ENCODE results near the gene TEKT2. TPM values are rescaled to one million over a fixed set of nuclear protein-coding genes. Genes with fewer than 3 reads are reported as not detected.

TEKT2 gene, protein sequence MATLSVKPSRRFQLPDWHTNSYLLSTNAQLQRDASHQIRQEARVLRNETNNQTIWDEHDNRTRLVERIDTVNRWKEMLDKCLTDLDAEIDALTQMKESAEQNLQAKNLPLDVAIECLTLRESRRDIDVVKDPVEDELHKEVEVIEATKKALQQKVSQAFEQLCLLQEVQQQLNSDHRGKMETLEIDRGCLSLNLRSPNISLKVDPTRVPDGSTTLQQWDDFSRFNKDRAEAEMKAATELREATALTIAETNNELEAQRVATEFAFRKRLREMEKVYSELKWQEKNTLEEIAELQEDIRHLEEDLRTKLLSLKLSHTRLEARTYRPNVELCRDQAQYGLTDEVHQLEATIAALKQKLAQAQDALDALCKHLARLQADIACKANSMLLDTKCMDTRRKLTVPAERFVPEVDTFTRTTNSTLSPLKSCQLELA
- total RNA-seq (2022; extraction: Qiagen RNA extraction) = 0.06 TPM in 1 of 5 replicates, not detected in the others

GRCh38 chr1:36083635-36084496, at the start of gene TEKT2:
TEKT2 (plus strand) TSS chr1:36084094; CDS start chr1:36084922, 828 bp downstream.

DNA sequence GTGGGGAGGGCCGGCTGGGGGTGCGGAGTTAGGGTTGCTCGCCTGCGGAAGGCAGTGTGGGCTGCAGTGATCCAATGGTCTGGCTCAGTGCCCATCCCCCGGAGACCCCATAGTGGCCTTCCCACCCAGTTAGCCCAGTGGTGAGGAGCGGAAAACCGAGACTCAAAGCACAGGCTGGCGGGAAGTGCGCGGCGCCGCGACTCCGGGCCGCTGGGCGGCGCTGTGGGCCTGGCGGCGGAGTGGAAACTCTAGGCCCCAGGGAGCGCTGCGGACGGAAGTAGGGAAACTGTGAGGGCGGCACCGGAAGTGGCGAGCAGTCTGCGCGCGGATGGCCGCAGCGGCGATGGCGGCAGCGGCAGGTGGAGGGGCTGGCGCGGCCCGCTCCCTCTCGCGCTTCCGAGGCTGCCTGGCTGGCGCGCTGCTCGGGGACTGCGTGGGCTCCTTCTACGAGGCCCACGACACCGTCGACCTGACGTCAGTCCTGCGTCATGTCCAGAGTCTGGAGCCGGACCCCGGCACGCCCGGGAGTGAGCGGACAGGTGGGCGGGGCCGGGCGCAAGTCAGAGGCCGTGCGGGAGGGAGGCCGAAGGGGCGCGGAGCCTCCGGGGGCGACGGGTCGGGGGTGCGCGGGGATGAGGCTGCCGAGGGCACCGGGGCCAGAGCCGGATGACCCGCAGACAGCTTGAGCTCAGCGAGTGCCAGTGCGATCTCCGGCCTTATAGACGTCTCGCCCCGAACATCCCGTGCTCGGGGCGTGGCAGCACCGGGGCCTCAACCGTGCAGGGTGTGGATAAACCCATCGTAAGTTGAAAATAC, 4.9 kb downstream of the TEKT2 start, which contains the start of gene ADPRS:
Gene ADPRS, plus strand, starts transcription at position 316 of the 816 bp plus-strand sequence. Its CDS starts 13 bp downstream, at position 329.

GRCh38 chr1:36125129-36125991, 41.5 kb downstream of the TEKT2 start, which contains the start of gene COL8A2:
COL8A2 (minus strand) TSS chr1:36125222; CDS start chr1:36100242, 24,980 bp downstream.

Other genes starting within 250 kb of the TEKT2 start
- 3.1 to 6.3 TPM (median 5.8 TPM) in 5 replicates for gene AGO1, start 200.9 kb upstream of the TEKT2 start, total RNA-seq (2022; extraction: Qiagen RNA extraction)
- gene AGO3, start 153.0 kb upstream of the TEKT2 start, total RNA-seq (2022; extraction: Qiagen RNA extraction) = 6.3 to 8.4 TPM (median 7.6 TPM) in 5 replicates
- 24.9 to 30.9 TPM (median 27.8 TPM) in 5 replicates for gene ADPRS, start 4.8 kb downstream of the TEKT2 start, total RNA-seq (2022; extraction: Qiagen RNA extraction)
- 0.07 to 0.24 TPM (median 0.14 TPM) in 5 replicates for gene COL8A2, start 41.1 kb downstream of the TEKT2 start, total RNA-seq (2022; extraction: Qiagen RNA extraction)
- 79.0 to 95.1 TPM (median 87.9 TPM) in 5 replicates for gene TRAPPC3, start 65.4 kb downstream of the TEKT2 start, total RNA-seq (2022; extraction: Qiagen RNA extraction)
- gene MAP7D1, start 72.1 kb downstream of the TEKT2 start, total RNA-seq (2022; extraction: Qiagen RNA extraction) = 220 to 267 TPM (median 258 TPM) in 5 replicates
- 75.5 to 96.8 TPM (median 88.5 TPM) in 5 replicates for gene THRAP3, start 140.3 kb downstream of the TEKT2 start, total RNA-seq (2022; extraction: Qiagen RNA extraction)
- 1.5 to 3.3 TPM (median 2.5 TPM) in 5 replicates for gene SH3D21, start 222.3 kb downstream of the TEKT2 start, total RNA-seq (2022; extraction: Qiagen RNA extraction)
- gene EVA1B, start 239.6 kb downstream of the TEKT2 start, total RNA-seq (2022; extraction: Qiagen RNA extraction) = 9.7 to 22.2 TPM (median 19.2 TPM) in 5 replicates